HEK293 (cell line): ENCODE data around the gene SSTR5.

ENCODE experiments used
- CTCF ChIA-PET: fragments of 350-600 bp; formaldehyde crosslinking; extraction: SDS; loops from one replicate; lab custom pipeline; 2021; ENCODE audit warnings: antibody characterized with exemption; lab: Yijun Ruan, JAX
- POLR2A ChIA-PET: fragments of 300-600 bp; formaldehyde crosslinking; extraction: SDS; loops from one replicate; lab custom pipeline; 2020; ENCODE audit warnings: antibody characterized with exemption, inconsistent platforms; lab: Yijun Ruan, JAX
- H3K27ac ChIP-seq: fragments of 200-500 bp; sonication (Bioruptor generic); 2 replicates; pipeline ENCODE4 v1.5.1; 2014; ENCODE audit warnings: low read depth, low read length, control low read depth, inconsistent platforms; ENCODE audit errors: extremely low read depth
- H3K36me3 ChIP-seq, 2 experiments: fragments of 200-500 bp in 1 of 2; sonication (Bioruptor generic) in 1 of 2; 1 replicate in 1 of 2; 2 replicates in 1 of 2; pipeline ENCODE4 v1.5.1; 2014 to 2017; ENCODE audit warnings: inconsistent platforms in 2 of 2, low read length in 2 of 2; ENCODE audit not compliant: control insufficient read depth in 2 of 2, insufficient read depth in 1 of 2
- H3K4me1 ChIP-seq: fragments of 200-500 bp; sonication (Bioruptor generic); 2 replicates; pipeline ENCODE4 v1.5.1; 2014; ENCODE audit warnings: mild to moderate bottlenecking, low read length, inconsistent platforms; ENCODE audit not compliant: control insufficient read depth, insufficient read depth
- H3K4me3 ChIP-seq: 2 replicates; pipeline ENCODE4 v1.5.1; 2011; ENCODE audit warnings: low read depth, mild to moderate bottlenecking, control low read depth, low read length, moderate library complexity
- H3K9me3 ChIP-seq: fragments of 200-500 bp; sonication (Bioruptor generic); 2 replicates; pipeline ENCODE4 v1.5.1; 2014; ENCODE audit warnings: low read depth, low read length, inconsistent platforms; ENCODE audit not compliant: control insufficient read depth, insufficient read depth
- ATF2 ChIP-seq: fragments of 450-650 bp; formaldehyde crosslinking; IDR thresholded peaks from 2 replicates; pipeline ENCODE4 v1.5.1; 2016; ENCODE audit warnings: missing biosample characterization, missing genetic modification characterization, low read depth
- PRDM10 ChIP-seq: fragments of 450-650 bp; formaldehyde crosslinking; IDR thresholded peaks from 2 replicates; pipeline ENCODE4 v1.5.1; 2016; ENCODE audit warnings: missing biosample characterization, missing genetic modification characterization
- PRDM4 ChIP-seq: fragments of 450-650 bp; formaldehyde crosslinking; IDR thresholded peaks from 2 replicates; pipeline ENCODE4 v1.5.1; 2017; ENCODE audit warnings: missing biosample characterization, missing genetic modification characterization
- RBAK ChIP-seq: fragments of 450-650 bp; formaldehyde crosslinking; IDR thresholded peaks from 2 replicates; pipeline ENCODE4 v1.5.1; 2016; ENCODE audit warnings: missing biosample characterization, missing genetic modification characterization
- ZBTB44 ChIP-seq: fragments of 450-650 bp; IDR thresholded peaks from 2 replicates; pipeline ENCODE4 v1.5.1; 2018; ENCODE audit warnings: missing biosample characterization, mild to moderate bottlenecking, missing genetic modification characterization
- ZFP41 ChIP-seq: fragments of 450-650 bp; formaldehyde crosslinking; IDR thresholded peaks from 2 replicates; pipeline ENCODE4 v1.5.1; 2016; ENCODE audit warnings: missing biosample characterization, missing genetic modification characterization, borderline replicate concordance
- ZNF138 ChIP-seq: fragments of 450-650 bp; formaldehyde crosslinking; IDR thresholded peaks from 2 replicates; pipeline ENCODE4 v1.5.1; 2016; ENCODE audit warnings: missing biosample characterization, missing genetic modification characterization, borderline replicate concordance
- ZNF155 ChIP-seq: fragments of 450-650 bp; formaldehyde crosslinking; IDR thresholded peaks from 2 replicates; pipeline ENCODE4 v1.5.1; 2016; ENCODE audit warnings: missing biosample characterization, missing genetic modification characterization
- ZNF16 ChIP-seq: fragments of 450-650 bp; formaldehyde crosslinking; IDR thresholded peaks from 2 replicates; pipeline ENCODE4 v1.5.1; 2016; ENCODE audit warnings: low read depth, missing biosample characterization, missing genetic modification characterization
- ZNF239 ChIP-seq: fragments of 450-650 bp; formaldehyde crosslinking; IDR thresholded peaks from 2 replicates; pipeline ENCODE4 v1.5.1; 2016; ENCODE audit warnings: missing biosample characterization, missing genetic modification characterization
- ZNF248 ChIP-seq: fragments of 450-650 bp; formaldehyde crosslinking; IDR thresholded peaks from 2 replicates; pipeline ENCODE4 v1.5.1; 2017; ENCODE audit warnings: missing biosample characterization, missing genetic modification characterization
- ZNF266 ChIP-seq: fragments of 450-650 bp; formaldehyde crosslinking; IDR thresholded peaks from 2 replicates; pipeline ENCODE4 v1.5.1; 2016; ENCODE audit warnings: missing biosample characterization, missing genetic modification characterization, low read depth
- ZNF280C ChIP-seq: fragments of 450-650 bp; formaldehyde crosslinking; IDR thresholded peaks from 2 replicates; pipeline ENCODE4 v1.5.1; 2016; ENCODE audit warnings: missing biosample characterization, missing genetic modification characterization
- ZNF398 ChIP-seq: fragments of 450-650 bp; formaldehyde crosslinking; IDR thresholded peaks from 2 replicates; pipeline ENCODE4 v1.5.1; 2017; ENCODE audit warnings: missing biosample characterization, missing genetic modification characterization
- ZNF521 ChIP-seq: fragments of 450-650 bp; formaldehyde crosslinking; IDR thresholded peaks from 2 replicates; pipeline ENCODE4 v1.5.1; 2017; ENCODE audit warnings: missing biosample characterization, mild to moderate bottlenecking, missing genetic modification characterization
- ZNF600 ChIP-seq: fragments of 450-650 bp; formaldehyde crosslinking; IDR thresholded peaks from 2 replicates; pipeline ENCODE4 v1.5.1; 2016; ENCODE audit warnings: missing biosample characterization, missing genetic modification characterization
- ZNF639 ChIP-seq: fragments of 450-650 bp; formaldehyde crosslinking; IDR thresholded peaks from 2 replicates; pipeline ENCODE4 v1.5.1; 2016; ENCODE audit warnings: missing biosample characterization, missing genetic modification characterization

Gene SSTR5

GRCh38 chr16:1037394-1038257 is 34.9 kb upstream of the SSTR5 start:
- H3K36me3 ChIP-seq, result no peaks in the 10 kb centered on the region
- no peaks in the 10 kb centered on the region; the same call in 1 of the 2 replicates for H3K4me1 ChIP-seq
- H3K4me3 ChIP-seq, result no peak overlapping the region
- POLR2A ChIA-PET, result interaction anchor here (0.5 kb wide), 1 partner anchor 73 kb away, joined by 5 read pairs; no protein-coding TSS in a partner anchor
- no peak overlapping the region for H3K27ac ChIP-seq
- CTCF ChIA-PET, result interaction anchor here (2.1 kb wide), 1 partner anchor 20 kb away, joined by 8 read pairs; no protein-coding TSS in a partner anchor
- TF ChIP-seq ZNF16 (tag by site-specific recombination), result no peak
- TF ChIP-seq ZNF521 (tag by site-specific recombination), result no peak
- no peak for TF ChIP-seq PRDM4 (tag by site-specific recombination)
- TF ChIP-seq ZNF398 (tag by site-specific recombination), result 0 out of 2 replicates have a peak, but pooled peaks have one; percentile 0
- H3K9me3 ChIP-seq, result no peaks in the 10 kb centered on the region

GRCh38 chr16:1038932-1039331 is 33.6 kb upstream of the SSTR5 start:
- no peaks in the 10 kb centered on the region; the same call in 1 of the 2 replicates for H3K4me1 ChIP-seq
- CTCF ChIA-PET, result interaction anchor here (0.6 to 1.2 kb wide), 2 partner anchors 14 to 17 kb away, joined by 3 to 4 read pairs; no protein-coding TSS in a partner anchor
- POLR2A ChIA-PET, result no interaction called here
- no peaks in the 10 kb centered on the region for H3K36me3 ChIP-seq
- TF ChIP-seq ZNF239 (tag by site-specific recombination) (peak; percentile 100), ATF2 (tag by site-specific recombination) (no peak), ZNF155 (tag by site-specific recombination) (no peak), ZNF248 (tag by site-specific recombination) (no peak), ZNF639 (tag by site-specific recombination) (no peak), ZBTB44 (tag by site-specific recombination) (no peak), ZNF280C (tag by site-specific recombination) (no peak), ZFP41 (tag by site-specific recombination) (no peak), ZNF266 (tag by site-specific recombination) (no peak), ZNF600 (tag by site-specific recombination) (peak; percentile 46; the same call in 1 of the 2 replicates), ZNF138 (tag by site-specific recombination) (no peak), PRDM10 (no peak), RBAK (tag by site-specific recombination) (peak; percentile 81; the same call in 1 of the 2 replicates)
- H3K4me3 ChIP-seq, result no peak overlapping the region
- no peak overlapping the region for H3K27ac ChIP-seq
- H3K9me3 ChIP-seq, result no peaks in the 10 kb centered on the region
